ENCODE data around the gene SGTA. TPM values are rescaled to one million over a fixed set of nuclear protein-coding genes. Genes with fewer than 3 reads are reported as not detected.

SGTA gene
- total and polyA plus RNA-seq, 2 experiments from 2014 or later, result 71.6 to 102 TPM

GRCh38 chr19:2731181-2731995 is 51.7 kb downstream of the SGTA start:
- no peaks in the 10 kb centered on the region for H3K36me3 ChIP-seq (ENCODE audit: insufficient read depth)
- no peak for ATAC-seq

More at GRCh38 chr19:2731181-2731995, 51.7 kb downstream of the SGTA start:
- H3K27ac ChIP-seq (ENCODE audit: low read depth), result no peak overlapping the region
- H3K79me2 ChIP-seq (replicated peaks; ENCODE audit: insufficient read depth), result no peaks in the 10 kb centered on the region
- Mint-ChIP-seq H3K27me3 (ENCODE audit: insufficient read depth, low read depth, poor library complexity) (peaks cover 32% of the 10 kb centered on the region), H3K27ac (no peak overlapping the region), H3K4me3 (no peak overlapping the region), H3K9me3 (no peaks in the 10 kb centered on the region), H3K4me1 (peaks cover 6% of the 10 kb centered on the region; the same call in 2 of the 3 replicates), H3K36me3 (ENCODE audit: low read depth) (peaks cover 21% of the 10 kb centered on the region)
- TF ChIP-seq EZH2 (IDR thresholded peaks at IDR 0.05; ENCODE audit: low read depth, unreplicated experiment) (no peak), NANOG (IDR thresholded peaks at IDR 0.05; ENCODE audit: borderline replicate concordance) (no peak), ZNF114 (CRISPR knock-in tag; IDR thresholded peaks at IDR 0.05) (no peak), ZNF462 (CRISPR knock-in tag; IDR thresholded peaks at IDR 0.05) (no peak)
- no peaks in the 10 kb centered on the region; the same call in 1 of the 2 replicates for H4K20me1 ChIP-seq (replicated peaks; ENCODE audit: insufficient read depth)
- H3K4me3 ChIP-seq, result no peak overlapping the region
- no peaks in the 10 kb centered on the region for H3K27me3 ChIP-seq (ENCODE audit: insufficient read depth)
- H3K4me1 ChIP-seq (ENCODE audit: insufficient read depth), result no peaks in the 10 kb centered on the region
- H2AFZ ChIP-seq, result no peak overlapping the region
- no peaks in the 10 kb centered on the region for H3K9me2 ChIP-seq (ENCODE audit: insufficient read depth)
- DNase-seq (ENCODE audit: low spot score), result no peak
- H3F3A ChIP-seq (replicated peaks; ENCODE audit: low read depth), result no peaks in the 10 kb centered on the region
- H3K4me2 ChIP-seq, result no peak overlapping the region
